HepG2 (cell line): ENCODE measurements around the gene AP2A2. TPM values are rescaled to one million over a fixed set of nuclear protein-coding genes. Genes with fewer than 3 reads are reported as not detected.

Experiments
- ATAC-seq: fragments of 200-7000 bp; cut with Tn5 transposase; 3 replicates; pipeline ENCODE4 v1.9.1; 2020; ENCODE audit warnings: mild to moderate bottlenecking, moderate library complexity
- BruUV-seq: library from RNA; stranded (reverse); fragments of 400-500 nt; replicated peaks from 2 replicates; lab custom pipeline; 2021; lab: Mats Ljungman, UMichigan
- CTCF ChIA-PET: fragments of 300-600 bp; formaldehyde crosslinking; extraction: SDS; loops from one replicate; lab custom pipeline; 2021; ENCODE audit warnings: low total read pairs, inconsistent platforms, low intra/inter-chr PET ratio; lab: Yijun Ruan, JAX
- POLR2A ChIA-PET: fragments of 350-600 bp; sonication (Branson Sonifier 250); formaldehyde crosslinking; loops from one replicate; lab custom pipeline; 2020; ENCODE audit warnings: antibody characterized with exemption, inconsistent platforms; lab: Yijun Ruan, JAX
- DNase-seq: peaks from one replicate; pipeline ENCODE4 v3.0.0-alpha.2; 2015; ENCODE audit warnings: low spot score
- FAIRE-seq: peaks from 3 replicates; lab custom pipeline; 2011; peaks lifted over from hg19 to GRCh38; lab: Jason Lieb, UNC
- H2AFZ ChIP-seq: one replicate; pipeline ENCODE4 v1.6.1; 2011; ENCODE audit warnings: low read length, inconsistent platforms
- H3K27ac ChIP-seq: fragments of 300-600 bp; 3 replicates; pipeline ENCODE4 v1.8.0; 2011; ENCODE audit warnings: mixed run types, mild to moderate bottlenecking, mixed read lengths, low read length, inconsistent platforms; ENCODE audit not compliant: insufficient read depth; ENCODE audit errors: extremely low read length
- H3K27me3 ChIP-seq, 2 experiments: fragments of 200-600 bp in 1 of 2; 2 replicates in 1 of 2; 3 replicates in 1 of 2; pipeline versions ENCODE4 v1.6.0 to v1.8.0; 2011; ENCODE audit warnings: low read length in 2 of 2, mild to moderate bottlenecking in 2 of 2, moderate library complexity in 2 of 2, inconsistent platforms in 1 of 2; ENCODE audit not compliant: insufficient read depth in 2 of 2, control insufficient read depth in 1 of 2
- H3K36me3 ChIP-seq, 2 experiments: fragments of 200-600 bp in 1 of 2; replicated peaks in 1 of 2; 2 replicates in 1 of 2; 3 replicates in 1 of 2; pipeline versions ENCODE4 v1.5.1 to v1.8.0; 2011; ENCODE audit warnings: low read length in 2 of 2, inconsistent platforms in 1 of 2; ENCODE audit not compliant: insufficient read depth in 2 of 2, control insufficient read depth in 1 of 2
- H3K4me1 ChIP-seq: 2 replicates; pipeline ENCODE4 v1.5.1; 2012; ENCODE audit warnings: low read length, inconsistent platforms; ENCODE audit not compliant: insufficient read depth
- H3K4me2 ChIP-seq: 2 replicates; pipeline ENCODE4 v1.6.0; 2011; ENCODE audit warnings: low read depth, low read length, inconsistent platforms
- H3K4me3 ChIP-seq, 3 experiments: fragments of 200-600 bp in 1 of 3; sonication (generic), shearing (Covaris generic) in 1 of 3; replicated peaks in 1 of 3; 2 replicates each; pipeline ENCODE4 v1.5.1; 2011 to 2016; ENCODE audit warnings: low read length in 3 of 3, inconsistent platforms in 2 of 3, low read depth in 2 of 3, mild to moderate bottlenecking in 2 of 3, control low read depth in 1 of 3, mixed read lengths in 1 of 3; ENCODE audit not compliant: insufficient read depth in 1 of 3
- H3K79me2 ChIP-seq: one replicate; pipeline ENCODE4 v1.6.1; 2011; ENCODE audit warnings: low read length, inconsistent platforms; ENCODE audit not compliant: insufficient read depth
- H3K9ac ChIP-seq: 2 replicates; pipeline ENCODE4 v1.6.0; 2011; ENCODE audit warnings: mild to moderate bottlenecking, low read depth, low read length, inconsistent platforms; ENCODE audit not compliant: insufficient read depth
- H3K9me3 ChIP-seq: 2 replicates; pipeline ENCODE4 v1.5.1; 2012; ENCODE audit warnings: mild to moderate bottlenecking, low read length
- H4K20me1 ChIP-seq: 2 replicates; pipeline ENCODE4 v1.6.0; 2011; ENCODE audit warnings: inconsistent platforms, mild to moderate bottlenecking, low read length, moderate library complexity; ENCODE audit not compliant: insufficient read depth
- FIP1L1 ChIP-seq: fragments of 200-400 bp; formaldehyde crosslinking; IDR thresholded peaks from 2 replicates; pipeline ENCODE4 v1.6.1; 2018; ENCODE audit warnings: low read depth, mild to moderate bottlenecking, low read length, moderate library complexity, borderline replicate concordance; ENCODE audit not compliant: insufficient read depth
- GMEB1 ChIP-seq: sonication (generic); formaldehyde crosslinking; IDR thresholded peaks from 2 replicates; pipeline ENCODE4 v1.5.1; 2020; ENCODE audit warnings: missing genetic modification reagents, mild to moderate bottlenecking, borderline replicate concordance
- HCFC1 ChIP-seq: fragments of 150-350 bp; IDR thresholded peaks from 2 replicates; pipeline ENCODE4 v1.6.1; 2014; ENCODE audit warnings: low read depth, low read length
- KAT7 ChIP-seq: IDR thresholded peaks from 2 replicates; pipeline ENCODE4 v1.6.1; 2018; ENCODE audit warnings: borderline replicate concordance, missing compliant biosample characterization
- NFE2L2 ChIP-seq: fragments of 150-350 bp; IDR thresholded peaks from 2 replicates; pipeline ENCODE4 v1.6.1; 2014; ENCODE audit warnings: low read length
- NRL ChIP-seq: sonication (generic); formaldehyde crosslinking; IDR thresholded peaks from 2 replicates; pipeline ENCODE4 v1.5.0; 2020; ENCODE audit warnings: missing genetic modification reagents, mild to moderate bottlenecking, moderate library complexity, borderline replicate concordance
- SATB2 ChIP-seq: sonication (generic); formaldehyde crosslinking; IDR thresholded peaks from 2 replicates; pipeline ENCODE4 v1.5.0; 2020; ENCODE audit warnings: missing genetic modification reagents
- SMYD3 ChIP-seq: sonication (generic); formaldehyde crosslinking; IDR thresholded peaks from 2 replicates; pipeline ENCODE4 v1.8.1; 2023; ENCODE audit warnings: mild to moderate bottlenecking, missing genetic modification reagents
- ZMYM2 ChIP-seq: sonication (generic); formaldehyde crosslinking; IDR thresholded peaks from 2 replicates; pipeline ENCODE4 v1.8.0; 2022; ENCODE audit warnings: mild to moderate bottlenecking, missing genetic modification reagents
- ZNF10 ChIP-seq: sonication (generic); formaldehyde crosslinking; IDR thresholded peaks from 2 replicates; pipeline ENCODE4 v1.4.0; 2020; ENCODE audit warnings: mild to moderate bottlenecking, low read depth, missing genetic modification reagents, borderline replicate concordance
- ZNF33A ChIP-seq: sonication (generic); formaldehyde crosslinking; IDR thresholded peaks from 2 replicates; pipeline ENCODE4 v1.5.1; 2020; ENCODE audit warnings: missing genetic modification reagents, mild to moderate bottlenecking, moderate library complexity, borderline replicate concordance
- ZNF407 ChIP-seq: sonication (generic); formaldehyde crosslinking; IDR thresholded peaks from one replicate; pipeline ENCODE4 v1.5.1; 2020; ENCODE audit warnings: mild to moderate bottlenecking, missing genetic modification reagents; ENCODE audit errors: not compliant biosample characterization
- WGBS: methylation state at CpG from one replicate; pipeline ENCODE4 v1.1.6; 2017; ENCODE audit warnings: low lambda C conversion rate; 5-methylcytosine and 5-hydroxymethylcytosine counted together
- in situ Hi-C: cut with HindIII; loops from 2 replicates; pipeline ENCODE4 v1.10.0; 2017; ENCODE audit warnings: low pct_unique_long_range_greater_than_20kb; ENCODE audit not compliant: extremely low pct_ligation_motif_present
- intact Hi-C: fragments of 100-400 bp; cut with micrococcal nuclease; formaldehyde crosslinking; loops from one replicate; pipeline ENCODE4 v1.10.0; 2022; ENCODE audit not compliant: unreplicated experiment
- polyA plus RNA-seq, 8 experiments: library from polyadenylated mRNA; depleted of rRNA in 3 of 8; stranded (reverse) in 7 of 8; unstranded in 1 of 8; fragments of >200 nt; fragmentation: Illumina TruSeq in 4 of 8; extraction: Trizol in 4 of 8; gene quantifications; 2 replicates each; pipeline versions ENCODE4 v1.2.1 to v1.2.3, GENCODE V29; 2011 to 2016; ENCODE audit warnings: low read depth in 4 of 8, missing spikeins in 1 of 8, mixed read lengths in 1 of 8; ENCODE audit not compliant: insufficient read depth in 1 of 8
- total RNA-seq, 5 experiments: library from RNA; depleted of rRNA; stranded (reverse); fragments of >200 nt; fragmentation: Illumina TruSeq; extraction: Trizol; gene quantifications; 2 replicates each; pipeline ENCODE4 v1.2.3, GENCODE V29; 2016; ENCODE audit warnings: low read depth in 1 of 5
- TF ChIP-seq, protein P1 (sequence below): sonication (generic); formaldehyde crosslinking; IDR thresholded peaks from 2 replicates; pipeline ENCODE4 v1.4.0; 2020; ENCODE audit warnings: low read depth, mild to moderate bottlenecking, missing genetic modification reagents

Gene AP2A2
- total and polyA plus RNA-seq, 2 of the 13 experiments (the other 11 are each of a cell fraction or from before 2014, with no cell fraction given): 25.7 to 75.7 TPM

- TF ChIP-seq ZNF407 (CRISPR knock-in tag) (no peak), ZNF33A (CRISPR knock-in tag) (no peak)
Observed at GRCh38 chr11:961921-962320, 36.3 kb downstream of the AP2A2 start (continued).

DNA sequence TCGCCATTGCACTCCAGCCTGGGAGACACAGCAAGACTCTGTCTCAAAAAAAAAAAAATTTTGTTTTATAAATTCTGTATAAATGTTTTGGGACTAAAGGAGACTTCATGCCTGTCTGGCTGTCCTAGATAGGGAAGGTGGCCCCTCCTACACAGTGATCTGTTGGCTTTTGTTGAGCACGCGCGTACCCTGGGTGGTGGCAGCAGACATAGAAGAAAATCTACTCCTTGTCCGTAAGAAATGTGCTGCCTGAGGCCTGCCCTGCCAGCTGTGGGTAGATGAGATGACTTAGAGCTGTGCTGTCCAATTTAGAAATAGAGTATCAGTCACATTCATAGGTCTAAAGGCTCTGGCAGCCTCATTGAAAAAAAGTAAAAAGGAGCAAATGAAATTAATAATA is 37.0 kb downstream of the AP2A2 start:
- Histone ChIP-seq H4K20me1 (0 out of 2 replicates have a peak, but pooled peaks cover 3% of the 10 kb centered on the region), H3K79me2 (peaks cover 7% of the 10 kb centered on the region), H3K9me3 (no peaks in the 10 kb centered on the region), H3K27me3 (no peaks in the 10 kb centered on the region), H3K27ac (no peak overlapping the region), H3K36me3 (peaks cover 16 to 49% of the 10 kb centered on the region in 2 experiments), H2AFZ (no peak overlapping the region), H3K4me1 (peaks cover 16% of the 10 kb centered on the region), H3K4me3 (no peak overlapping the region), H3K9ac (no peak overlapping the region), H3K4me2 (no peak overlapping the region)
- intact Hi-C loops: no loop called here
- TF ChIP-seq HCFC1 (no peak), ZMYM2 (CRISPR knock-in tag) (no peak), SMYD3 (no peak), FIP1L1 (no peak), NRL (no peak), NFE2L2 (no peak), ZNF10 (CRISPR knock-in tag) (no peak), GMEB1 (no peak), SATB2 (CRISPR knock-in tag) (no peak), KAT7 (CRISPR knock-in tag) (no peak)
- TF ChIP-seq, protein P1, sequence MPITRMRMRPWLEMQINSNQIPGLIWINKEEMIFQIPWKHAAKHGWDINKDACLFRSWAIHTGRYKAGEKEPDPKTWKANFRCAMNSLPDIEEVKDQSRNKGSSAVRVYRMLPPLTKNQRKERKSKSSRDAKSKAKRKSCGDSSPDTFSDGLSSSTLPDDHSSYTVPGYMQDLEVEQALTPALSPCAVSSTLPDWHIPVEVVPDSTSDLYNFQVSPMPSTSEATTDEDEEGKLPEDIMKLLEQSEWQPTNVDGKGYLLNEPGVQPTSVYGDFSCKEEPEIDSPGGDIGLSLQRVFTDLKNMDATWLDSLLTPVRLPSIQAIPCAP (CRISPR knock-in tag): no peak
- in situ Hi-C loops: no loop called here
- no peak for DNase-seq
- WGBS: 98% methylated on average over 5 of the region's 5 CpGs
- no peak for ATAC-seq
- FAIRE-seq: no peak
- CTCF ChIA-PET: no interaction called here
- BruUV-seq: no TSS peak
- POLR2A ChIA-PET: no interaction called here
